Measurements from ENCODE around the gene ZNF385B.
"Not testable (repeated sequence)": the region's sequence is repeated elsewhere in the genome, so short reads cannot be mapped to it uniquely, and the experiment has no call there.

The ZNF385B gene

GRCh38 chr2:179785902-179786301, 75.5 kb downstream of the ZNF385B start:
- DNase-seq: no peak
- H3K9me3 ChIP-seq (replicated peaks; ENCODE audit: insufficient read depth, low read length): no peaks in the 10 kb centered on the region
- H3K9ac ChIP-seq (ENCODE audit: low read length): no peak overlapping the region
- H3K4me2 ChIP-seq (ENCODE audit: low read depth, low read length): no peak overlapping the region
- no peaks in the 10 kb centered on the region for H3K36me3 ChIP-seq (replicated peaks; ENCODE audit: insufficient read depth, low read length)
- no peak overlapping the region for H3K27ac ChIP-seq (ENCODE audit: low read length)
- no peaks in the 10 kb centered on the region for H4K20me1 ChIP-seq (ENCODE audit: insufficient read depth, low read length)
- TF ChIP-seq EZH2phosphoT487 (IDR thresholded peaks at IDR 0.05; ENCODE audit: low read length): no peak
- no peak for TF ChIP-seq CTCF (IDR thresholded peaks at IDR 0.05; ENCODE audit: low read length)
- TF ChIP-seq EZH2 (optimal IDR thresholded peaks at IDR 0.05; ENCODE audit: low read depth, low read length): no peak
- no peaks in the 10 kb centered on the region for H3K4me1 ChIP-seq (ENCODE audit: low read length)
- H3F3A ChIP-seq (ENCODE audit: insufficient read depth, low read length): no peaks in the 10 kb centered on the region
- no peak overlapping the region for H2AFZ ChIP-seq (ENCODE audit: low read length)
- H3K9me2 ChIP-seq (replicated peaks; ENCODE audit: insufficient read depth, low read length): no peaks in the 10 kb centered on the region
- H3K4me3 ChIP-seq (ENCODE audit: low read length): no peak overlapping the region
- no peaks in the 10 kb centered on the region for H3K27me3 ChIP-seq (replicated peaks; ENCODE audit: insufficient read depth, low read length)
- no peaks in the 10 kb centered on the region for H3K79me2 ChIP-seq (ENCODE audit: low read length)

- not testable (repeated sequence) for H3K9me2 ChIP-seq (replicated peaks; ENCODE audit: insufficient read depth, low read length); H3K36me3 ChIP-seq (replicated peaks; ENCODE audit: insufficient read depth, low read length); H3K27me3 ChIP-seq (replicated peaks; ENCODE audit: insufficient read depth, low read length); H3K4me3 ChIP-seq (ENCODE audit: low read length); H3K4me1 ChIP-seq (ENCODE audit: low read length); DNase-seq; H3K27ac ChIP-seq (ENCODE audit: low read length); H3K9ac ChIP-seq (ENCODE audit: low read length); H3K4me2 ChIP-seq (ENCODE audit: low read depth, low read length); H2AFZ ChIP-seq (ENCODE audit: low read length); H3K79me2 ChIP-seq (ENCODE audit: low read length); H3K9me3 ChIP-seq (replicated peaks; ENCODE audit: insufficient read depth, low read length); H3F3A ChIP-seq (ENCODE audit: insufficient read depth, low read length); H4K20me1 ChIP-seq (ENCODE audit: insufficient read depth, low read length)
Measured at GRCh38 chr2:179782346-179782745, 79.1 kb downstream of the ZNF385B start.

- Histone ChIP-seq H3K27me3 (replicated peaks; ENCODE audit: insufficient read depth, low read length) (no peaks in the 10 kb centered on the region), H3K4me1 (ENCODE audit: low read length) (no peaks in the 10 kb centered on the region), H3F3A (ENCODE audit: insufficient read depth, low read length) (no peaks in the 10 kb centered on the region), H3K4me3 (ENCODE audit: low read length) (no peak overlapping the region), H3K4me2 (ENCODE audit: low read depth, low read length) (no peak overlapping the region), H3K79me2 (ENCODE audit: low read length) (no peaks in the 10 kb centered on the region), H4K20me1 (ENCODE audit: insufficient read depth, low read length) (no peaks in the 10 kb centered on the region), H2AFZ (ENCODE audit: low read length) (no peak overlapping the region), H3K27ac (ENCODE audit: low read length) (no peak overlapping the region), H3K9me3 (replicated peaks; ENCODE audit: insufficient read depth, low read length) (no peaks in the 10 kb centered on the region), H3K9ac (ENCODE audit: low read length) (no peak overlapping the region), H3K9me2 (replicated peaks; ENCODE audit: insufficient read depth, low read length) (no peaks in the 10 kb centered on the region), H3K36me3 (replicated peaks; ENCODE audit: insufficient read depth, low read length) (no peaks in the 10 kb centered on the region)
- TF ChIP-seq CTCF (IDR thresholded peaks at IDR 0.05; ENCODE audit: low read length) (no peak), EZH2 (optimal IDR thresholded peaks at IDR 0.05; ENCODE audit: low read depth, low read length) (no peak), EZH2phosphoT487 (IDR thresholded peaks at IDR 0.05; ENCODE audit: low read length) (no peak)
- DNase-seq: no peak
Measured at GRCh38 chr2:179773986-179774385, 87.4 kb downstream of the ZNF385B start.

GRCh38 chr2:179772346-179772745, 89.1 kb downstream of the ZNF385B start:
- Histone ChIP-seq H3K4me1 (ENCODE audit: low read length) (no peaks in the 10 kb centered on the region), H3K36me3 (replicated peaks; ENCODE audit: insufficient read depth, low read length) (no peaks in the 10 kb centered on the region), H3K9ac (ENCODE audit: low read length) (no peak overlapping the region), H3K27me3 (replicated peaks; ENCODE audit: insufficient read depth, low read length) (no peaks in the 10 kb centered on the region), H3K4me3 (ENCODE audit: low read length) (no peak overlapping the region), H3K27ac (ENCODE audit: low read length) (no peak overlapping the region), H3K79me2 (ENCODE audit: low read length) (no peaks in the 10 kb centered on the region), H3K9me2 (replicated peaks; ENCODE audit: insufficient read depth, low read length) (no peaks in the 10 kb centered on the region), H2AFZ (ENCODE audit: low read length) (no peak overlapping the region), H3K9me3 (replicated peaks; ENCODE audit: insufficient read depth, low read length) (no peaks in the 10 kb centered on the region), H3K4me2 (ENCODE audit: low read depth, low read length) (no peak overlapping the region), H3F3A (ENCODE audit: insufficient read depth, low read length) (no peaks in the 10 kb centered on the region), H4K20me1 (ENCODE audit: insufficient read depth, low read length) (no peaks in the 10 kb centered on the region)
- no peak for TF ChIP-seq EZH2phosphoT487 (IDR thresholded peaks at IDR 0.05; ENCODE audit: low read length)
- no peak for TF ChIP-seq CTCF (IDR thresholded peaks at IDR 0.05; ENCODE audit: low read length)
- DNase-seq: no peak

Measured in MM.1S (cell line).